IMR-90 (cell line): ENCODE measurements around the gene NFKB1. TPM values are rescaled to one million over a fixed set of nuclear protein-coding genes. Genes with fewer than 3 reads are reported as not detected.

Experiments used
- ATAC-seq: fragments of 200-7000 bp; cut with Tn5 transposase; 2 replicates; pipeline ENCODE4 v1.9.1; 2020; ENCODE audit warnings: low read depth, mild to moderate bottlenecking, moderate library complexity
- BruUV-seq: library from RNA; stranded (reverse); fragments of 400-500 nt; replicated peaks from 2 replicates; lab custom pipeline; 2021; lab: Mats Ljungman, UMichigan
- CTCF ChIA-PET: fragments of 300-600 bp; formaldehyde crosslinking; extraction: SDS; loops from one replicate; lab custom pipeline; 2021; ENCODE audit warnings: antibody characterized with exemption; lab: Yijun Ruan, JAX
- POLR2A ChIA-PET: fragments of 300-600 bp; sonication (Branson Sonifier 250); formaldehyde crosslinking; loops from one replicate; lab custom pipeline; 2022; ENCODE audit warnings: antibody characterized with exemption; ENCODE audit not compliant: unreplicated experiment; lab: Charles Lee
- DNase-seq: peaks from one replicate; pipeline ENCODE4 v3.0.0; 2013
- H2AFZ ChIP-seq: replicated peaks from 2 replicates; pipeline ENCODE3; 2013; ENCODE audit warnings: low read length, mild to moderate bottlenecking; ENCODE audit not compliant: poor library complexity
- H2AK5ac ChIP-seq: 2 replicates; pipeline ENCODE4 v1.6.1; 2013; ENCODE audit warnings: low read depth, low read length, inconsistent platforms
- H2AK9ac ChIP-seq: replicated peaks from 2 replicates; pipeline ENCODE3; 2013; ENCODE audit warnings: mild to moderate bottlenecking, low read depth, low read length, moderate library complexity; ENCODE audit not compliant: poor library complexity
- H2BK120ac ChIP-seq: 2 replicates; pipeline ENCODE4 v1.6.1; 2013; ENCODE audit warnings: low read depth, low read length, inconsistent platforms
- H2BK15ac ChIP-seq: 3 replicates; pipeline ENCODE4 v1.6.1; 2013; ENCODE audit warnings: low read depth, low read length, inconsistent platforms
- H2BK20ac ChIP-seq: 2 replicates; pipeline ENCODE4 v1.6.1; 2013; ENCODE audit warnings: low read depth, mild to moderate bottlenecking, inconsistent platforms, low read length, moderate library complexity
- H2BK5ac ChIP-seq: 2 replicates; pipeline ENCODE4 v1.6.1; 2013; ENCODE audit warnings: mild to moderate bottlenecking, low read depth, low read length, inconsistent platforms; ENCODE audit not compliant: poor library complexity, severe bottlenecking
- H3K14ac ChIP-seq: replicated peaks from 2 replicates; pipeline ENCODE4 v1.6.1; 2013; ENCODE audit warnings: low read depth, low read length, inconsistent platforms
- H3K18ac ChIP-seq: 2 replicates; pipeline ENCODE4 v1.6.1; 2013; ENCODE audit warnings: low read depth, low read length, control low read depth
- H3K23ac ChIP-seq: 2 replicates; pipeline ENCODE4 v1.6.1; 2013; ENCODE audit warnings: low read depth, low read length, inconsistent platforms
- H3K27ac ChIP-seq: 2 replicates; pipeline ENCODE4 v1.5.1; 2013; ENCODE audit warnings: mild to moderate bottlenecking, control low read depth, low read length; ENCODE audit not compliant: insufficient read depth
- H3K27me3 ChIP-seq: 2 replicates; pipeline ENCODE4 v1.6.1; 2013; ENCODE audit warnings: low read length; ENCODE audit not compliant: control insufficient read depth, insufficient read depth
- H3K36me3 ChIP-seq: 2 replicates; pipeline ENCODE4 v1.6.1; 2013; ENCODE audit warnings: low read length, mixed read lengths; ENCODE audit not compliant: control insufficient read depth, insufficient read depth
- H3K4ac ChIP-seq: 2 replicates; pipeline ENCODE4 v1.6.1; 2013; ENCODE audit warnings: low read depth, low read length, inconsistent platforms
- H3K4me1 ChIP-seq: 2 replicates; pipeline ENCODE4 v1.6.1; 2013; ENCODE audit warnings: low read length, mixed read lengths; ENCODE audit not compliant: control insufficient read depth, insufficient read depth
- H3K4me2 ChIP-seq: 2 replicates; pipeline ENCODE4 v1.6.1; 2013; ENCODE audit warnings: low read depth, mild to moderate bottlenecking, control low read depth, low read length, moderate library complexity
- H3K4me3 ChIP-seq: 2 replicates; pipeline ENCODE4 v1.5.1; 2013; ENCODE audit warnings: low read depth, mild to moderate bottlenecking, control low read depth, low read length, moderate library complexity; ENCODE audit not compliant: insufficient read depth
- H3K56ac ChIP-seq: 2 replicates; pipeline ENCODE4 v1.6.1; 2013; ENCODE audit warnings: low read length, inconsistent platforms; ENCODE audit not compliant: insufficient read depth; ENCODE audit errors: extremely low read depth
- H3K79me1 ChIP-seq, 2 experiments: 2 replicates each; pipeline ENCODE4 v1.6.1; 2013; ENCODE audit warnings: low read length in 2 of 2, inconsistent platforms in 1 of 2, low read depth in 1 of 2
- H3K9ac ChIP-seq: 2 replicates; pipeline ENCODE4 v1.6.1; 2013; ENCODE audit warnings: low read depth, low read length, control low read depth
- H3K9me1 ChIP-seq: 2 replicates; pipeline ENCODE4 v1.6.1; 2013; ENCODE audit warnings: low read length, inconsistent platforms; ENCODE audit not compliant: insufficient read depth
- H3K9me3 ChIP-seq: 2 replicates; pipeline ENCODE4 v1.6.1; 2013; ENCODE audit warnings: low read length; ENCODE audit not compliant: control insufficient read depth, insufficient read depth
- H4K20me1 ChIP-seq: 2 replicates; pipeline ENCODE4 v1.6.1; 2013; ENCODE audit warnings: low read length, inconsistent platforms; ENCODE audit not compliant: insufficient read depth
- H4K5ac ChIP-seq: 2 replicates; pipeline ENCODE4 v1.6.1; 2013; ENCODE audit warnings: mild to moderate bottlenecking, low read depth, low read length, control low read depth
- H4K8ac ChIP-seq, 2 experiments: 2 replicates each; pipeline ENCODE4 v1.6.1; 2013; ENCODE audit warnings: low read depth in 2 of 2, low read length in 2 of 2, control low read depth in 1 of 2, inconsistent platforms in 1 of 2
- H4K91ac ChIP-seq: 2 replicates; pipeline ENCODE4 v1.6.1; 2013; ENCODE audit warnings: low read depth, low read length, inconsistent platforms; ENCODE audit not compliant: insufficient read depth
- CEBPB ChIP-seq: IDR thresholded peaks from 2 replicates; pipeline ENCODE4 v1.6.1; 2012; ENCODE audit warnings: low read depth, low read length, improper control_type of control experiment
- CHD1 ChIP-seq: IDR thresholded peaks from 2 replicates; pipeline ENCODE4 v1.6.1; 2012; ENCODE audit warnings: low read depth, low read length, improper control_type of control experiment
- MXI1 ChIP-seq: IDR thresholded peaks from 2 replicates; pipeline ENCODE4 v1.6.1; 2012; ENCODE audit warnings: low read depth, mild to moderate bottlenecking, low read length, moderate library complexity, borderline replicate concordance
- RFX5 ChIP-seq: IDR thresholded peaks from 2 replicates; pipeline ENCODE4 v1.8.0; 2012; ENCODE audit warnings: low read depth, mild to moderate bottlenecking, low read length, moderate library complexity
- SMC3 ChIP-seq: fragments of 150-350 bp; IDR thresholded peaks from 2 replicates; pipeline ENCODE4 v1.6.1; 2016; ENCODE audit warnings: low read depth, mild to moderate bottlenecking, antibody characterized with exemption, low read length, moderate library complexity
- USF2 ChIP-seq: fragments of 150-350 bp; IDR thresholded peaks from 2 replicates; pipeline ENCODE4 v1.6.1; 2017; ENCODE audit warnings: mild to moderate bottlenecking, antibody characterized with exemption, low read length, low read depth
- dilution Hi-C: fragments of 300-500 bp; cut with HindIII; formaldehyde crosslinking; loops from one replicate; pipeline ENCODE4 v1.14.3; 2018; ENCODE audit warnings: low sequenced_read_pairs; ENCODE audit not compliant: unreplicated experiment
- in situ Hi-C: fragments of 300-500 bp; cut with MboI; formaldehyde crosslinking; loops from 3 replicates; pipeline ENCODE4 v1.14.3; 2019; ENCODE audit warnings: low sequenced_read_pairs, inconsistent platforms, mixed read lengths
- intact Hi-C: fragments of 100-400 bp; cut with micrococcal nuclease; formaldehyde crosslinking; loops from 2 replicates; pipeline ENCODE4 v1.10.0; 2022
- polyA plus RNA-seq, 3 experiments: library from polyadenylated mRNA; depleted of rRNA; stranded (reverse); fragments of >200 nt; gene quantifications; 2 replicates each; pipeline ENCODE4 v1.2.3, GENCODE V29; 2012; ENCODE audit warnings: low replicate concordance in 1 of 3
- total RNA-seq: library from RNA; depleted of rRNA; stranded (reverse); fragments of >200 nt; gene quantifications from 2 replicates; pipeline ENCODE4 v1.2.3, GENCODE V29; 2012

Gene NFKB1
- total and polyA plus RNA-seq, 2 of the 4 experiments (the other 2 are of a cell fraction), result 19.8 to 24.6 TPM

GRCh38 chr4:102592256-102592655 lies 91.1 kb downstream of the NFKB1 start:
- DNase-seq (no peak), ATAC-seq (no peak)
- BruUV-seq, result no TSS peak
- TF ChIP-seq SMC3 (no peak), USF2 (no peak), MXI1 (no peak), RFX5 (no peak), CHD1 (no peak), CEBPB (no peak)
- no peaks in the 10 kb centered on the region for H4K20me1 ChIP-seq
- H3K4ac ChIP-seq, result no peak overlapping the region
- no peak overlapping the region for H3K23ac ChIP-seq
- H4K91ac ChIP-seq, result no peak overlapping the region
- CTCF ChIA-PET, result no interaction called here
- H3K14ac ChIP-seq, result no peak overlapping the region
- no peaks in the 10 kb centered on the region; a peak in 1 of 4 replicates for H3K79me1 ChIP-seq
- H2BK120ac ChIP-seq, result no peak overlapping the region
- H2BK15ac ChIP-seq, result no peak overlapping the region
- H3K36me3 ChIP-seq, result peaks cover 16% of the 10 kb centered on the region
- H3K4me1 ChIP-seq, result no peaks in the 10 kb centered on the region
- in situ Hi-C loops, result no loop called here
- H3K56ac ChIP-seq, result no peak overlapping the region
- H3K9me3 ChIP-seq, result peaks cover 4% of the 10 kb centered on the region; the same call in 1 of the 2 replicates
- H2AK9ac ChIP-seq, result no peak overlapping the region
- H4K8ac ChIP-seq, result no peak overlapping the region
- H3K4me3 ChIP-seq, result no peak overlapping the region
- intact Hi-C loops, result loop anchor here (10.0 kb wide), 1 partner anchor 87 kb away; the partner anchor contains the start of gene NFKB1
- no peak overlapping the region for H2BK5ac ChIP-seq
- dilution Hi-C loops, result no loop called here
- no peaks in the 10 kb centered on the region for H3K27me3 ChIP-seq
- no peak overlapping the region for H3K9ac ChIP-seq
- H2BK20ac ChIP-seq, result no peak overlapping the region
- H2AK5ac ChIP-seq, result no peak overlapping the region
- H3K9me1 ChIP-seq, result peaks cover 3% of the 10 kb centered on the region; the same call in 1 of the 2 replicates
- H2AFZ ChIP-seq, result no peak overlapping the region
- H3K27ac ChIP-seq, result no peak overlapping the region
- H3K18ac ChIP-seq, result no peak overlapping the region
- no peak overlapping the region for H3K4me2 ChIP-seq
- POLR2A ChIA-PET, result no interaction called here
- no peak overlapping the region for H4K5ac ChIP-seq
